Superior temporal gyrus (tissue), 1 donor: ENCODE measurements around the gene TMEM235.
A peak's percentile ranks its signal among the peaks of the same experiment; 100 is the strongest.

ENCODE experiments used
- DNase-seq: peaks from one replicate; pipeline ENCODE4 v3.0.0-alpha.2; 2016; ENCODE audit errors: extremely low spot score

The TMEM235 gene

GRCh38 chr17:78219396-78220150, 11.9 kb upstream of the TMEM235 start:
- DNase-seq = no peak

GRCh38 chr17:78223061-78223460, 8.4 kb upstream of the TMEM235 start:
- DNase-seq = no peak

- DNase-seq = no peak
Observed at GRCh38 chr17:78223765-78224164, 7.7 kb upstream of the TMEM235 start.

- DNase-seq = peak; percentile 81
Observed at GRCh38 chr17:78224231-78225087, 7.0 kb upstream of the TMEM235 start.

- no peak for DNase-seq
Observed at GRCh38 chr17:78225088-78225865, 6.2 kb upstream of the TMEM235 start.

- no peak for DNase-seq
Observed at GRCh38 chr17:78226055-78226758, 5.2 kb upstream of the TMEM235 start.

GRCh38 chr17:78226759-78227454, 4.5 kb upstream of the TMEM235 start:
- no peak for DNase-seq

GRCh38 chr17:78227455-78227916, 3.9 kb upstream of the TMEM235 start:
- DNase-seq = peak; percentile 71

GRCh38 chr17:78228176-78228575, 3.3 kb upstream of the TMEM235 start:
- DNase-seq = no peak

- no peak for DNase-seq
Observed at GRCh38 chr17:78230252-78230962, 1.0 kb upstream of the TMEM235 start.

- no peak for DNase-seq
Observed at GRCh38 chr17:78231991-78232858, 794 bp downstream of the TMEM235 start.

GRCh38 chr17:78232859-78233173, 1.4 kb downstream of the TMEM235 start:
- DNase-seq = peak; percentile 53

GRCh38 chr17:78233678-78234077, 2.2 kb downstream of the TMEM235 start:
- no peak for DNase-seq

- no peak for DNase-seq
Observed at GRCh38 chr17:78234261-78234865, 2.9 kb downstream of the TMEM235 start.

- peak; percentile 82 for DNase-seq
Observed at GRCh38 chr17:78235022-78235421, 3.6 kb downstream of the TMEM235 start.

GRCh38 chr17:78235885-78236284, 4.5 kb downstream of the TMEM235 start:
- DNase-seq = no peak

- no peak for DNase-seq
Observed at GRCh38 chr17:78236362-78237127, 5.1 kb downstream of the TMEM235 start.

GRCh38 chr17:78237401-78238012, 6.1 kb downstream of the TMEM235 start:
- peak; percentile 92 for DNase-seq
